T-helper 17 cell (primary cell): ENCODE measurements around the gene NRG2. TPM values are rescaled to one million over a fixed set of nuclear protein-coding genes. Genes with fewer than 3 reads are reported as not detected.

Experiments used
- ATAC-seq: fragments of 150-1000 bp; cut with Tn5 transposase; 2 replicates; pipeline ENCODE4 v1.10.0; 2021; ENCODE audit warnings: mild to moderate bottlenecking, moderate library complexity
- DNase-seq, 3 donors: peaks; one replicate each; pipeline versions ENCODE4 v3.0.0 to v3.0.0-alpha.2; 2020 to 2021
- H3K9me3 ChIP-seq: one replicate; pipeline ENCODE4 v1.7.0; 2013; ENCODE audit warnings: low read length, mild to moderate bottlenecking; ENCODE audit not compliant: control insufficient read depth, poor library complexity, severe bottlenecking
- H3K27ac Mint-ChIP-seq: one replicate; pipeline ENCODE4 v1.8.0; 2022; ENCODE audit warnings: mild to moderate bottlenecking, moderate library complexity, mixed read lengths
- H3K27me3 Mint-ChIP-seq: one replicate; pipeline ENCODE4 v1.8.0; 2022; ENCODE audit warnings: mixed read lengths
- H3K36me3 Mint-ChIP-seq: one replicate; pipeline ENCODE4 v1.8.0; 2022; ENCODE audit warnings: low read depth, mixed read lengths
- H3K4me1 Mint-ChIP-seq: one replicate; pipeline ENCODE4 v1.8.0; 2022; ENCODE audit warnings: mild to moderate bottlenecking, mixed read lengths
- H3K4me3 Mint-ChIP-seq: one replicate; pipeline ENCODE4 v1.8.0; 2022; ENCODE audit warnings: mild to moderate bottlenecking, moderate library complexity, mixed read lengths
- total RNA-seq, 4 donors: library from RNA in 2 of 4; stranded (reverse) in 2 of 4; gene quantifications; one replicate each; pipeline ENCODE4 v1.2.3 and lab custom pipeline; 2022 to 2026

The NRG2 gene
- total RNA-seq, 2 donors from 2014 or later, result 0.08 TPM; not detected in 1

DNA sequence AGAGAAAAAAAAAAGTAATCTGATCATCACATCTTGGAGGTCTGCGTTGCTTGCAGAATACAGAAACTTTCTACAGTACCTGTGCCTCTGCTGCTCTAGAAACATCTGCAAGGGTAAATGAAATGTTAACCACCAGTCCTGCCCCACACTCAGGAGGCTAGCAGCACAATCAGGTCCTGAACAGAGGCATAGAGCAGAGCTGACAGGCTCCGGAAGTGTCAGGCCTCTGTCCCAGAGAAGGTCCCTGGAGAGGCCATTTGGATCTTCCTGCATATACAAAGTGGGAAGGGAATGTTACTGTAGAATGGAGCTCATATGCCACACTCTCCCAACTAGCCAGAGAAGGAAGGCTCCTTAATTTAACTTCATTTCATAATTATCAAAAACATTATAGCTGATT is 7.2 kb downstream of the NRG2 start:
- ATAC-seq (no peak), DNase-seq (no peak)
- Mint-ChIP-seq H3K4me3 (no peak overlapping the region), H3K27ac (no peak overlapping the region), H3K4me1 (peaks cover 6% of the 10 kb centered on the region), H3K27me3 (peaks cover 81% of the 10 kb centered on the region), H3K36me3 (peaks cover 3% of the 10 kb centered on the region)
- H3K9me3 ChIP-seq, result no peaks in the 10 kb centered on the region

DNA sequence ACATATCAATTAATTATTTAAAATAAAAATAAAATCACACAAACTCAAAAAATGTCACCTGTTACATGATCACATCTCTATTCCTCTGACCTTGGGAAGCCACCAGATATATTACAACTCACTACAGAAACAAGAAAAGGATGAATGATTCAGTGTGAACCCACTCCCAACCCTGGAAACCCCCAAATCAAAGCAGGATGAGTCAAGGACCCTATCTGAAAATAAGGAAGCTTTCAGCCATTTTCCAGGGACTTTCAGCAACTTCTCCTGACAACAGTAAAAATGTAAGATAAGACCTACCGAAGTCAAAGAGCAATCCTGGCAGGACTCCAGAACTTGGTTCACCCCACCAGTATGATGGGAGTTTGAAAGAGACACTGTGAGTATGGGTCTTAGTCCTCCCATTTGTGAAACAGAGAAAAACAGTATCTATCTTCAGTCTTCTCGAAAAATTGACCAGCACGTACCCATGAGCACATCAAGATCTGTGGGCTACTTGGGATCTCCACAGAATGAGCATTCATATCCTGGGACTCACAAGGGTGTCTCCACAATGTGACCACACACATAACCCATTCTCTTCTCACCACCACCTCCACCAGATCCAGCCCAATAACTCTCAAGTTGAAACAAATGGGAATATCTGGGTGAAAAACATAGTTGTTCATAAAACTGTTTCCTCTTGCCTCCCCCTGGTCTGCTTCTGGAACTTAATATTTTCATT is 9.9 kb downstream of the NRG2 start:
- H3K4me1 Mint-ChIP-seq, result no peaks in the 10 kb centered on the region
- DNase-seq, result no peak
- H3K36me3 Mint-ChIP-seq, result peaks cover 3% of the 10 kb centered on the region
- peaks cover 82% of the 10 kb centered on the region for H3K27me3 Mint-ChIP-seq
- H3K4me3 Mint-ChIP-seq, result no peak overlapping the region
- H3K9me3 ChIP-seq, result no peaks in the 10 kb centered on the region
- no peak for ATAC-seq
- no peak overlapping the region for H3K27ac Mint-ChIP-seq

- no peaks in the 10 kb centered on the region for H3K9me3 ChIP-seq
- ATAC-seq (no peak), DNase-seq (no peak)
- Mint-ChIP-seq H3K27me3 (peaks cover 78% of the 10 kb centered on the region), H3K4me1 (no peaks in the 10 kb centered on the region), H3K27ac (no peak overlapping the region), H3K36me3 (peaks cover 3% of the 10 kb centered on the region), H3K4me3 (no peak overlapping the region)
These were observed 10.8 kb downstream of the NRG2 start for GRCh38 chr5:140032296-140032695.

DNA sequence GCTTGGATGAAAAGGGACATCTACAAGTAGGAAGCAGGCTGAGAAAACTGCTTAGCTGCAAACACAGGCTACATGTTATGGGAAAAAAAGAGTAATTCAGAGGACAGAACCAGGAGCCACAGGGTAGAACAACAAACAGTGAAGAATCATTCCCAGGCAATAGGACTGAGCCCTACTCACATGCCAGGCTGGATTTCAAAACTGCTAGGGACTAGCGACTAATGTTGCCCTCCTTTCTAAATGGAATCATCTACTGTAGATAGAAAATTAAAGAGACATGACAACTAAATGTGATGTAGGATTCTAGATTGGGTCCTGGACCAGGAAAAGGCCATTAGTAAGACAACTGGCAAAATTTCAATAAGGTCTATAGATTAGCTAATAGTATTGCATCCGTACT is 15.3 kb downstream of the NRG2 start:
- ATAC-seq (no peak), DNase-seq (no peak)
- Mint-ChIP-seq H3K36me3 (peaks cover 2% of the 10 kb centered on the region), H3K27ac (no peak overlapping the region), H3K27me3 (peaks cover 41% of the 10 kb centered on the region), H3K4me3 (no peak overlapping the region), H3K4me1 (no peaks in the 10 kb centered on the region)
- H3K9me3 ChIP-seq, result no peaks in the 10 kb centered on the region

DNA sequence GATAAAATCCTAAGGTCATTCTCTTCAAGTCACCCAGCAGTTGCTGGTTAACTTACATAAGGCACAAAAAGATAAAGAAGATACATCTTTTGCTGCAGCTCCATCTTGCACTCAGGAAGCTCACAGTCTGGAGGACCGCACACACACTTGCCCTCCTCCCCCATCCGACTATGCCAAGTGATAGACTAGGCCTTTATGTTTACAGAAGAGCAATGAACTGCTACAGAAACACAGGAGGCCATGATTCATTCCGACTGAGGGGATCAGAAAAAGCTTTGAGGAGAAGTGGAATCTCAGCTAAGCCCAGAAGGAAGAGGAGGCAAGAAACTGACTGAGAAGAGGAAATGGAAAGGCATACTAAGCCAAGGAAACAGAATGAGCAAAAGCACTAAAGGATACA is 17.4 kb downstream of the NRG2 start:
- no peaks in the 10 kb centered on the region for H3K4me1 Mint-ChIP-seq
- H3K27me3 Mint-ChIP-seq, result peaks cover 22% of the 10 kb centered on the region
- peaks cover 2% of the 10 kb centered on the region for H3K36me3 Mint-ChIP-seq
- no peaks in the 10 kb centered on the region for H3K9me3 ChIP-seq
- H3K4me3 Mint-ChIP-seq, result no peak overlapping the region
- H3K27ac Mint-ChIP-seq, result no peak overlapping the region
- no peak for ATAC-seq
- no peak for DNase-seq

GRCh38 chr5:140024928-140025327 is 18.2 kb downstream of the NRG2 start:
- DNase-seq (no peak), ATAC-seq (no peak)
- Mint-ChIP-seq H3K36me3 (peaks cover 2% of the 10 kb centered on the region), H3K4me3 (no peak overlapping the region), H3K27me3 (peaks cover 15% of the 10 kb centered on the region), H3K27ac (no peak overlapping the region), H3K4me1 (no peaks in the 10 kb centered on the region)
- H3K9me3 ChIP-seq, result no peaks in the 10 kb centered on the region

DNA sequence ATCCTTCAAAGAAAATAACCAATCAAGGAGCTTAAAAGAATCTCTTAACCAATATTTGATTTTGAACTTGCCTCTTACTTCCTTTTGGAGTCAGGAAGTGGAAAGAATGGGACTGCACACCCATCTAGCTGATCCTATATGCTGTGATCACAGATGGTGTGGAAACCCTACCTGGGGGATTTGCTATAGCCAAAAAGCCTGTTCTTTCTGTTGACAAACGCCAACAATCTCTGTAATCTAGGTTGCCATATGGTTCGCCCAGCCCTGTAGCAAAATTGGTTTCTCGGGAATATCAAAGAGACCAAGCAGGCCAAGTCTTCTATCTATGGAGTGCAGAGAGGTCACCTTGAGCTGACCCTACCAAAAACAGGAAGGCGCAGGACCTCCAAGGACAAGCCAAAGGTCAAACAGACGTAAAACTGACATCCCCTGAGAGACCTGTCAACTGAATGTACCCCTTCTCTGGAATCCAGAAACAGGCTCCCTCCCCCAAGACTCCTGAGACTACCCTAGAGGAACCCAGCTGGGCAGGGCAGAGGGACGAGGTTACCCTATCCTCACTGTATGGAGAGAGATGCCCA is 19.4 kb downstream of the NRG2 start:
- no peak for ATAC-seq
- H3K4me3 Mint-ChIP-seq, result no peak overlapping the region
- no peak overlapping the region for H3K27ac Mint-ChIP-seq
- no peak for DNase-seq
- H3K36me3 Mint-ChIP-seq, result peaks cover 2% of the 10 kb centered on the region
- peaks cover 5% of the 10 kb centered on the region for H3K27me3 Mint-ChIP-seq
- H3K4me1 Mint-ChIP-seq, result no peaks in the 10 kb centered on the region
- H3K9me3 ChIP-seq, result no peaks in the 10 kb centered on the region

DNA sequence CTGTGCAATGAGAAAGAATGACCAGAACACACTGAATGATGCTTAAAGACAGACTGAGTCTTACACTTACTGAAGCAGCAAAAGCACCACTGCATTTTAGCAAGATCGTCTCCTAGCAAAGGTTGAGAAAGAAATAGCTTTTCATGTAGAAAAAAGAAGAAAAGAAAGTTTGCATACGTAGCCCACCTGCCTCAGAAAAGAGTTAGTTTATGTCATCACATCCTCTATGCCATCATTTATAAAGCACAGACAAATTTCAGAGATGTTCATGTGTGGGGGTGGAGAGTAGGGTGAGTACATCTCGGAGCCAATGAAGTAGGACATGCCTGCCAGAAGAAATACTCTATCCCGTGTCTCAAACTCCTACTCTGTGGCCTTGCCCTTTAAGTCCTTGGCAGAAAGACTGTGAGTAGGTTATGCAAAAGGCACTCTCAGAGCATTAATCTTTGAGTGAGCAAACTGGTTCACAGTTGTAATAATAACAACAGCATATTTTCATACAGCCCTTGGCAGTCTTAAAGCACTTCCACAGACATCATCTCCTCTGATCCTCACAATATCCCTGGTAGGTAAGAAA is 22.4 kb downstream of the NRG2 start:
- no peaks in the 10 kb centered on the region for H3K9me3 ChIP-seq
- no peaks in the 10 kb centered on the region for H3K4me1 Mint-ChIP-seq
- H3K4me3 Mint-ChIP-seq, result no peak overlapping the region
- H3K27me3 Mint-ChIP-seq, result no peaks in the 10 kb centered on the region
- ATAC-seq (no peak), DNase-seq (no peak)
- no peak overlapping the region for H3K27ac Mint-ChIP-seq
- H3K36me3 Mint-ChIP-seq, result peaks cover 2% of the 10 kb centered on the region

GRCh38 chr5:140018920-140019644 is 24.0 kb downstream of the NRG2 start:
- no peak for ATAC-seq
- no peak overlapping the region for H3K4me3 Mint-ChIP-seq
- H3K4me1 Mint-ChIP-seq, result no peaks in the 10 kb centered on the region

DNA sequence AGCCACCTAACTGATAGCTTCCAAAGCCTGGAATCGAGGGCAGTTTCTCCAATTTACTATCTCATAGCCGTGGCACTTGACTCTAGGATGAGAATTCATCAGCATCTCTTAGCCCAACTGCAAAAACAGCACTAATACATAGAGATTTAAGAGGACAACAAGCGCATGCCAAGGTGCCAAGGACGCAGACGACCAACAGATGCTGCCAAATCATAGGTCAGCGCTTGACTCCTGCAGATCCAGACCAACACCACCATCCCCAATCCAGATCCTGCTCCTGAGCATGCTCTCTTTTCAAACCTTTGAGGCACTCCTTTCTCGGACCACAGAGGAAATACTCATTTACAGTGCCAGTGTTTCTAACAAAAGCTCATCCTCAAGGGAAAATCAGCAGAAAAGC is 24.6 kb downstream of the NRG2 start:
- ATAC-seq, result no peak
- Mint-ChIP-seq H3K36me3 (no peaks in the 10 kb centered on the region), H3K27me3 (no peaks in the 10 kb centered on the region), H3K27ac (no peak overlapping the region), H3K4me1 (no peaks in the 10 kb centered on the region), H3K4me3 (no peak overlapping the region)
- no peak for DNase-seq
- no peaks in the 10 kb centered on the region for H3K9me3 ChIP-seq

More at GRCh38 chr5:140018920-140019644, 24.0 kb downstream of the NRG2 start:
- Mint-ChIP-seq H3K36me3 (no peaks in the 10 kb centered on the region), H3K27me3 (no peaks in the 10 kb centered on the region), H3K27ac (no peak overlapping the region)
- H3K9me3 ChIP-seq, result no peaks in the 10 kb centered on the region
- DNase-seq, result no peak

DNA sequence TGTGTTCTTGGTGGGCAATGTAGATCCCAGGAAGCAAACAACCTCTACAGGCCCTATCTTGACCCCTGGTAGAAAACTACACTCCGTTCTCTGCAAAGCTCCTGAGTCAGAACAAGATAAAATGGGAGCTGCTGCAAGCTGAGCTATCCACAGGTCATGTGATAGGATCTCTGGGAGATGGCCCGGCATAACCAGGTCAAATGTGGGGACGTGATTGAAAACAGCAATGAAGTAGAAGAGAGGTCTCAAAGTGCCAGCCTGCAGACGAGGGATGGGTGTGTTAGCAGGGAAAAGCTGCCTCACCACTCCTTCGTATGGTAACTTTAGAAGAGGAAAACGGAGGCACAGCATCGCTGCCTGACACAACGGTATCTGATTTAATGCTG is 25.0 kb downstream of the NRG2 start:
- ATAC-seq (no peak), DNase-seq (no peak)
- no peaks in the 10 kb centered on the region for H3K9me3 ChIP-seq
- no peaks in the 10 kb centered on the region for H3K4me1 Mint-ChIP-seq
- H3K27me3 Mint-ChIP-seq, result no peaks in the 10 kb centered on the region
- no peaks in the 10 kb centered on the region for H3K36me3 Mint-ChIP-seq
- H3K4me3 Mint-ChIP-seq, result no peak overlapping the region
- no peak overlapping the region for H3K27ac Mint-ChIP-seq

DNA sequence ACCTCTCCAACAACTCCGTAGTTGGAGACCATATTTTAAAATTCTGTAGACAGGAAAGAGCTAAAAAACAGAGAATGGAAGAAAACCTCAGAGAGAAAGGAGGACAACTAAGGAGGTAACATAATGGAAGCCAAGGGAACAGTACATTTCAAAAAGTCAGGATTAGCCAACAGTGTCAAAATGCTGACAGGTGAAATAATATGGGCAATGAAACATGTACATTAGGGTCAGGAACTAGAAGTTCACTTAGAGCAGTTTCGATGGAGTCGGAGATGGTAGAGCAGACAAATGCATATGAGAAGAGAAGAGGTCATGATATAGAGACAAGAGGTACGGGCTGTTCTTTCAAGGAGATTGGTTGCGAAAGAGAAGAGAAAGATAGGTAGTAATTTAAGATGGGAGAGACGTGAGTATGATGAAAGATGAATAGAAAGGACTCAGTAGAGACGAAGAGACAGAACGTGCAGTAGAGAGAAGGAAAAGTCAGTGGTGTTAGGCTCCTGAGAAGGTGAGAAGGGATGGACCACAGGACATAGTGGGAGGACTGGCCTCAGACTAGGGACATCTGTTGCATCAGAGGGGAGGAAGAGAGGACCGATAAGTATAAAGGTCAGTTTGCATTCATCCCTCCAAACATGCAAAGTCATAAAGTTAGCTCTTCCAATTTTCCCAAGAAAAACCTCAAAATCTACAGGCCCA is 25.6 kb downstream of the NRG2 start:
- Mint-ChIP-seq H3K27ac (no peak overlapping the region), H3K36me3 (no peaks in the 10 kb centered on the region), H3K27me3 (no peaks in the 10 kb centered on the region), H3K4me1 (no peaks in the 10 kb centered on the region), H3K4me3 (no peak overlapping the region)
- no peak for DNase-seq
- no peaks in the 10 kb centered on the region for H3K9me3 ChIP-seq
- no peak for ATAC-seq

DNA sequence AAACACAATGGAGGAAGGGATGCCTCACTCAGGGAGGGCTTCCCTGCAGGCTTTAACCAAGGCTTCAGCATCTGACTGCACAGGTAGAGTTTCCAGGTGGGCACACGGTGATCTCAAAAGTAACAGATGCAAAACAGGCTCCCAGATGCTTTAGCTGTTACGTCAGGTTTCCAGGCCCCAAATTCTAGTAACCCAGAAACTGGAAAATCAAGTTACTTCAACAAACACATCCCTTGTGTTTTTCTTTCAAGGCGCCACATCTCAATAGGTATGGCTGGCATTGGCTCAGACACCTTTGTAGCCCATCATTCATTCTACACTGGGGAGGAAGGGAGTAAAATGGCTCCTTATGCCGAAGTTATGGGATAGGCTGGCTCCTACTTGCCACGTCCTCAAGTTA is 27.4 kb downstream of the NRG2 start:
- DNase-seq, result no peak
- H3K9me3 ChIP-seq, result no peaks in the 10 kb centered on the region
- no peaks in the 10 kb centered on the region for H3K27me3 Mint-ChIP-seq
- no peaks in the 10 kb centered on the region for H3K4me1 Mint-ChIP-seq
- H3K27ac Mint-ChIP-seq, result no peak overlapping the region
- no peak overlapping the region for H3K4me3 Mint-ChIP-seq
- no peaks in the 10 kb centered on the region for H3K36me3 Mint-ChIP-seq
- ATAC-seq, result no peak
